ENCODE data around the gene VEZT. TPM values are rescaled to one million over a fixed set of nuclear protein-coding genes. Genes with fewer than 3 reads are reported as not detected.

Gene VEZT
- polyA plus RNA-seq, 3 donors: 14.6 to 20.6 (median 16.7) TPM

- intact Hi-C loops (cut with micrococcal nuclease): no loop called here
- no peak for TF ChIP-seq CTCF (IDR thresholded peaks at IDR 0.05)
- Mint-ChIP-seq H3K27ac (no peak overlapping the region), H3K36me3 (peaks cover 24 to 29% of the 10 kb centered on the region in 2 donors), H3K9me3 (no peaks in the 10 kb centered on the region), H3K27me3 (ENCODE audit: low read depth in 3 of 3) (no peaks in the 10 kb centered on the region), H3K4me1 (no peaks in the 10 kb centered on the region), H3K4me3 (no peak overlapping the region)
- no CpG with 5 or more reads among the region's 1 CpG for WGBS (ENCODE audit: insufficient coverage)
- Histone ChIP-seq H2AFZ (ENCODE audit: insufficient read depth, low read depth, low read length, poor library complexity, severe bottlenecking) (no peak overlapping the region), H3K27ac (ENCODE audit: low read depth in 1 of 2, low read length in 2 of 2) (no peak overlapping the region), H3K4me2 (replicated peaks; ENCODE audit: extremely low read depth, low read length, poor library complexity, severe bottlenecking) (no peak overlapping the region), H3K79me2 (ENCODE audit: insufficient read depth, low read length) (no peaks in the 10 kb centered on the region), H3K4me1 (ENCODE audit: control insufficient read depth in 1 of 2, insufficient read depth in 2 of 2, low read length in 2 of 2) (no peaks in the 10 kb centered on the region), H3K4me3 (replicated peaks in 1 of 3; ENCODE audit: low read depth in 2 of 3, low read length in 3 of 3) (no peak overlapping the region), H3K9ac (ENCODE audit: insufficient read depth, low read length, poor library complexity, severe bottlenecking) (no peak overlapping the region), H3K27me3 (ENCODE audit: control insufficient read depth in 2 of 2, insufficient read depth in 2 of 2, low read length in 2 of 2) (no peaks in the 10 kb centered on the region), H4K20me1 (ENCODE audit: insufficient read depth, low read length) (no peaks in the 10 kb centered on the region), H3K36me3 (replicated peaks in 1 of 2; ENCODE audit: control insufficient read depth in 1 of 2, insufficient read depth in 2 of 2, low read length in 2 of 2) (peaks cover 25 to 43% of the 10 kb centered on the region in 2 donors), H3K9me3 (replicated peaks in 1 of 2; ENCODE audit: control insufficient read depth in 1 of 2, insufficient read depth in 1 of 2, low read length in 2 of 2) (no peaks in the 10 kb centered on the region)
- DNase-seq: no peak
These were observed 85.9 kb downstream of the VEZT start for GRCh38 chr12:95303476-95303875.

DNA sequence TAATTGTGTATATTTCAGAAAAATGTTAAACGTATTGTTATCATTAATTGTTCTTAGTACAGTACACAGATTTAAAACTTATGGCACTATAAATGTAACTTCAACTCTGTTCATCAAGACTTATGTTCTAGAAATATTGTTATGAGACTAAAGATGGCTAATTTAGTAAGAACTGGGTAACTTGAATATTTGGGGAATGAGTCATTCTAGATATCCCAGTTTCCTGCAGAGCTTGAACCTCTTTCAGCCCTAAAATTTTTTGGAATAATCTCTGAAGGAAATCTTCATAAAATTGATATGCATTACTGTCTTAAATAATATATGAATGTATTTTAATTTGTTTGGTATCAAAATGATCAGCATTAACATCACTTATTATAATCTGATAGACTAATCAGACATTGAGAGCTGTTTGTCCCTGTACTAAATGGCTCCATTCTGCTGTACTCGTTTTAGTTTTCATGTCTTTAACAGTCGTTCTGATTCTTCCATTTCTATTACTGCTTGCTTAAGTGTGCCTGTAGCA lies 87.1 kb downstream of the VEZT start:
- H3K4me1 Mint-ChIP-seq: no peaks in the 10 kb centered on the region
- no peak for DNase-seq
- H3K36me3 Mint-ChIP-seq: peaks cover 21 to 26% of the 10 kb centered on the region in 2 donors
- Histone ChIP-seq H3K9ac (ENCODE audit: insufficient read depth, low read length, poor library complexity, severe bottlenecking) (no peak overlapping the region), H3K79me2 (ENCODE audit: insufficient read depth, low read length) (no peaks in the 10 kb centered on the region), H4K20me1 (ENCODE audit: insufficient read depth, low read length) (no peaks in the 10 kb centered on the region), H3K36me3 (replicated peaks in 1 of 2; ENCODE audit: control insufficient read depth in 1 of 2, insufficient read depth in 2 of 2, low read length in 2 of 2) (peaks cover 15 to 36% of the 10 kb centered on the region in 2 donors), H3K4me2 (replicated peaks; ENCODE audit: extremely low read depth, low read length, poor library complexity, severe bottlenecking) (no peak overlapping the region), H2AFZ (ENCODE audit: insufficient read depth, low read depth, low read length, poor library complexity, severe bottlenecking) (no peak overlapping the region), H3K4me1 (ENCODE audit: control insufficient read depth in 1 of 2, insufficient read depth in 2 of 2, low read length in 2 of 2) (no peaks in the 10 kb centered on the region), H3K27ac (ENCODE audit: low read depth in 1 of 2, low read length in 2 of 2) (no peak overlapping the region), H3K9me3 (replicated peaks in 1 of 2; ENCODE audit: control insufficient read depth in 1 of 2, insufficient read depth in 1 of 2, low read length in 2 of 2) (no peaks in the 10 kb centered on the region), H3K4me3 (replicated peaks in 1 of 3; ENCODE audit: low read depth in 2 of 3, low read length in 3 of 3) (no peak overlapping the region), H3K27me3 (ENCODE audit: control insufficient read depth in 2 of 2, insufficient read depth in 2 of 2, low read length in 2 of 2) (no peaks in the 10 kb centered on the region)
- no peak overlapping the region for H3K27ac Mint-ChIP-seq
- no CpG with 5 or more reads among the region's 3 CpGs for WGBS (ENCODE audit: insufficient coverage)
- intact Hi-C loops (cut with micrococcal nuclease): no loop called here
- TF ChIP-seq CTCF (IDR thresholded peaks at IDR 0.05): no peak
- H3K27me3 Mint-ChIP-seq (ENCODE audit: low read depth in 3 of 3): no peaks in the 10 kb centered on the region
- no peak overlapping the region for H3K4me3 Mint-ChIP-seq
- H3K9me3 Mint-ChIP-seq: no peaks in the 10 kb centered on the region

Measured in CD14-positive monocyte (primary cell).